HL-60 (cell line): ENCODE data around the gene SOWAHC.

Source experiments
- DNase-seq, 2 experiments: peaks; one replicate each; pipeline ENCODE4 v3.0.0-alpha.2; 2010 to 2020; ENCODE audit warnings: low read depth in 1 of 2, low spot score in 1 of 2
- H3K27ac ChIP-seq: fragments of 250-450 bp; sonication (Bioruptor Pico); replicated peaks from 2 replicates; pipeline ENCODE4 v1.5.1; 2020; ENCODE audit warnings: mild to moderate bottlenecking, moderate library complexity
- H3K27me3 ChIP-seq: fragments of 250-450 bp; sonication (Bioruptor Pico); 2 replicates; pipeline ENCODE4 v1.5.1; 2021; ENCODE audit warnings: mild to moderate bottlenecking, moderate library complexity; ENCODE audit not compliant: insufficient read depth, poor library complexity, severe bottlenecking
- H3K4me3 ChIP-seq: replicated peaks from 2 replicates; pipeline ENCODE4 v1.5.1; 2011; ENCODE audit warnings: mild to moderate bottlenecking, control low read depth, low read length; ENCODE audit not compliant: insufficient read depth
- GABPA ChIP-seq: IDR thresholded peaks from 2 replicates; pipeline ENCODE4 v1.6.1; 2012; ENCODE audit warnings: low read depth
- POLR2AphosphoS5 ChIP-seq: IDR thresholded peaks from 2 replicates; pipeline ENCODE4 v1.6.1; 2012; ENCODE audit warnings: low read depth
- REST ChIP-seq: IDR thresholded peaks from 2 replicates; pipeline ENCODE4 v1.6.1; 2012; ENCODE audit warnings: low read depth; ENCODE audit not compliant: insufficient replicate concordance
- SPI1 ChIP-seq: IDR thresholded peaks from 2 replicates; pipeline ENCODE4 v1.6.1; 2012; ENCODE audit warnings: low read depth, mild to moderate bottlenecking, borderline replicate concordance
- TF ChIP-seq, protein P1 (sequence below): IDR thresholded peaks from one replicate; pipeline ENCODE4 v1.5.1; 2011; ENCODE audit warnings: low read length, control low read depth, inconsistent platforms; ENCODE audit not compliant: insufficient read depth

SOWAHC gene

GRCh38 chr2:109646961-109647360 is 32.8 kb downstream of the SOWAHC start:
- no peak for TF ChIP-seq POLR2AphosphoS5
- no peak for TF ChIP-seq GABPA
- no peak overlapping the region for H3K4me3 ChIP-seq
- H3K27ac ChIP-seq: no peak overlapping the region
- H3K27me3 ChIP-seq: no peaks in the 10 kb centered on the region
- DNase-seq: no peak

DNA sequence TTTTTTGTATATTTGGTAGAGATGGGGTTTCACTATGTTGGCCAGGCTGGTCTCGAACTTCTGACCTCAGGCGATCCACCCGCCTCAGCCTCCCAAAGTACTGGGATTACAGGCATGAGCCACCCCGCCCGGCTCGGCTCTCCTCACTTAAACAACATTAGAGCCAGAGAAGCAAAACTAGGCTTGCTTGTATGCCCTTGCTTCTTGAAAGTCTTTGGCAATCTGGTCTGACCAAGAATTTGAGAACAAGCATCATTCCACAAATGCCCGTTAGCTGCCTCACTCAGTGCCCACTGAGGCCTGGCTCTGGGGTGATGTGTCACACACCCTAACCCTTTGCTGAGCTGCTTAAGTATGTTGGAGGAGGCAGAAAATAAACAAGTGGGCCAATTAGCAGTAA is 33.5 kb downstream of the SOWAHC start:
- no peaks in the 10 kb centered on the region for H3K27me3 ChIP-seq
- no peak overlapping the region for H3K4me3 ChIP-seq
- no peak for DNase-seq
- no peak overlapping the region for H3K27ac ChIP-seq
- no peak for TF ChIP-seq GABPA
- TF ChIP-seq, protein P1, sequence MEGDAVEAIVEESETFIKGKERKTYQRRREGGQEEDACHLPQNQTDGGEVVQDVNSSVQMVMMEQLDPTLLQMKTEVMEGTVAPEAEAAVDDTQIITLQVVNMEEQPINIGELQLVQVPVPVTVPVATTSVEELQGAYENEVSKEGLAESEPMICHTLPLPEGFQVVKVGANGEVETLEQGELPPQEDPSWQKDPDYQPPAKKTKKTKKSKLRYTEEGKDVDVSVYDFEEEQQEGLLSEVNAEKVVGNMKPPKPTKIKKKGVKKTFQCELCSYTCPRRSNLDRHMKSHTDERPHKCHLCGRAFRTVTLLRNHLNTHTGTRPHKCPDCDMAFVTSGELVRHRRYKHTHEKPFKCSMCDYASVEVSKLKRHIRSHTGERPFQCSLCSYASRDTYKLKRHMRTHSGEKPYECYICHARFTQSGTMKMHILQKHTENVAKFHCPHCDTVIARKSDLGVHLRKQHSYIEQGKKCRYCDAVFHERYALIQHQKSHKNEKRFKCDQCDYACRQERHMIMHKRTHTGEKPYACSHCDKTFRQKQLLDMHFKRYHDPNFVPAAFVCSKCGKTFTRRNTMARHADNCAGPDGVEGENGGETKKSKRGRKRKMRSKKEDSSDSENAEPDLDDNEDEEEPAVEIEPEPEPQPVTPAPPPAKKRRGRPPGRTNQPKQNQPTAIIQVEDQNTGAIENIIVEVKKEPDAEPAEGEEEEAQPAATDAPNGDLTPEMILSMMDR: no peak

- TF ChIP-seq POLR2AphosphoS5: no peak
- no peak for TF ChIP-seq GABPA
- TF ChIP-seq SPI1: no peak
- TF ChIP-seq, protein P1: no peak
- no peak for TF ChIP-seq REST
- no peak for DNase-seq
Measured at GRCh38 chr2:109648041-109648527, 33.9 kb downstream of the SOWAHC start.

DNA sequence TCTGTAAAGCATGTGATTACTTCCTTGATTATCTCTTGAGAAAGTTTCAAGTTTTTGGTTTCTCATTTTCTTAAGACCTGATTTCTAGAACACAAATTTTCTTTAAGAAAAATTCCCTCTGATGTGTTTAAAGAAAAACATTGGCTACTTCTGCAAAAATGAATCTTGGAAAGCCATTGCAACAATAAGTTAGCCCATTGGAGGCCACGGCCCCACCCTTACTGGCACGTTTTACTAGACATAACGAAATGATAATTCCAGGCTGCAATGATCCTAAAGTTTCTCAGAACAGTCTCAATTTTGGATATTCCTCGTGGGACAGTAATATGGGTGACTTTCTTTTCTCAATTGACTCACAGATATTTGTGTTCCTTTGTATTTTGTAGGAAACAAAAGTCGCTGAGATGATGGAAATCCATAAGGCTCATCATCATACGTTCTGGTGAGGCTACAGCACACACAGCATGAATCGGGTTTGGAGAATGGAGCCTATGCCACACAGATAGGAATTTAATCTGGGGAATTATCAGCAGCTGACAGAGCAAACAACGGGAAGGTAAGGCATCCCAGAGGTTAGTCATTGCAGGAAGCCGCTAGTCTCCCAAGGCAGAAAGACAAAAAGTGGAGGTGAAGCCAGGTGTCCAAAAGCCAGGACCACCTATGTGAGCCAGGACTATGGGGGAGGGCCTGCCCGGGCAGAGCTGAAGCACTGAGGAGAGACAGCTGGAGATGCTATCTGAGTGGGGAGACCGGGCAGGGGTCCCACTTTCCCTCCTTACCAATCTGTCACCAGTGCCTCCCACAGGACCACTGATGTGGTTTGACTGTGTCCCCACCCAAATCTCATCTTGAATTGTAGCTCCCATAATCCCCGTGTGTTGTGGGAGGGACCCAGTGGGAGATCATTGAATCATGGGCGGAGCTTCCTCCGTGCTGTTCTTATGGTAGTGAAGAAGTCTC is 35.9 kb downstream of the SOWAHC start:
- Histone ChIP-seq H3K27me3 (no peaks in the 10 kb centered on the region), H3K4me3 (no peak overlapping the region), H3K27ac (no peak overlapping the region)
- DNase-seq: no peak
- TF ChIP-seq REST (no peak), GABPA (no peak), POLR2AphosphoS5 (no peak), SPI1 (no peak)
- TF ChIP-seq, protein P1: no peak

More at GRCh38 chr2:109648041-109648527, 33.9 kb downstream of the SOWAHC start:
- no peak overlapping the region for H3K27ac ChIP-seq
- H3K27me3 ChIP-seq: no peaks in the 10 kb centered on the region
- H3K4me3 ChIP-seq: no peak overlapping the region
